Stimulated activated CD4-positive, alpha-beta T cell treated with anti-CD3 and anti-CD28 coated beads, TNF-alpha, amount 100 ng/mL, for 4 hours (primary cell): ENCODE results near the gene RIC1.
"Not testable (repeated sequence)": the region's sequence is repeated elsewhere in the genome, so short reads cannot be mapped to it uniquely, and the experiment has no call there.

Experiments used
- DNase-seq, 3 experiments: peaks; one replicate each; pipeline ENCODE4 v3.0.0-alpha.2; 2020; ENCODE audit warnings: low read depth in 3 of 3

RIC1 gene

DNA sequence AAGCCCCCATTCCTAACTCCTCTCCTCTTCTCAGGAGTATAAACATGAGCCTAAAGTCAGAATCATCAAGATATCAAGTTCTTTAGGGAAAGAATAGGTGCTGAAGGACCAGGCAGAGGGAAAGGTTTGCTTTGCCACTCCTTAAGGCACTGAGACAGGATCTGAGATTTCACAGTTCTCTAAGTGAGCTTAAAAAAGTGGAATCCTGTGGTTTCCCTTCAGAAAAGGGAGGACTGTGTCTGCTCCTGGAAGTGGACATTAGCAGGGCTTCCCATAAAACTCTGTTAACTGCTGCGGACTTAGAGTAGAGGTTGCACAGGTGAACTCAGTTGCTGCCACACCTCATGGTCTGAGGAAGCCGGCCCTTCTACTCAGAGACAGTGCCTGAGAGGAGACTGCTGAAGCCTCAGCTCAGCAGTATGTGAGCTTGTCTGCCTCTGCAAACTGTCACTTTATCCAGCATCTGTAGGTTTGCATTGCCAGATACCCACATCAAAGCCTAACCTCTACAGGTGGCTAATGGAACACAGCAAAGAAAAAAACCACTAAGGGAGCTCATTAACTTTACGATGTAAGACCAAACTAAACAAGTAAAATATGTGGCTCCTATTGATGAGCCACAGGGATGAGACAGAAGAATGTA, 42.9 kb downstream of the RIC1 start:
- DNase-seq = no peak

DNA sequence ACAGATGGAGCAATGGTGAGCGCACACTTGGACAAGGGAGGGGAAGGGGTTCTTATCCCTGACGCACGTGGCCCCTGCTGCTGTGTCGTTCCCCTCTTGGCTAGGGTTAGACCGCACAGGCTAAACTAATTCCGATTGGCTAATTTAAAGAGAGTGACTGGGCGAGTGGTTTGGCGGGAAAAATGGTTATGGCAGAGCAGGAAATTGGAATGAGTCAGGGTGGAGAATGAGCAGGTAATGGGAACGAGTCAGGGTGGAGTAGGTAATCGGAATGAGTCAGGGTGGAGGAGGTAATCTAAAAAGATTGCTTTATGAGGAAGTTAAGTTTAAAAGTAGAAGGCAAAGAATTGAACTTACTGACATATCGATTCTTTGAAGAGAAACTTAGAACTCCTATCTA, 46.1 kb downstream of the RIC1 start:
- DNase-seq = not testable (repeated sequence)

DNA sequence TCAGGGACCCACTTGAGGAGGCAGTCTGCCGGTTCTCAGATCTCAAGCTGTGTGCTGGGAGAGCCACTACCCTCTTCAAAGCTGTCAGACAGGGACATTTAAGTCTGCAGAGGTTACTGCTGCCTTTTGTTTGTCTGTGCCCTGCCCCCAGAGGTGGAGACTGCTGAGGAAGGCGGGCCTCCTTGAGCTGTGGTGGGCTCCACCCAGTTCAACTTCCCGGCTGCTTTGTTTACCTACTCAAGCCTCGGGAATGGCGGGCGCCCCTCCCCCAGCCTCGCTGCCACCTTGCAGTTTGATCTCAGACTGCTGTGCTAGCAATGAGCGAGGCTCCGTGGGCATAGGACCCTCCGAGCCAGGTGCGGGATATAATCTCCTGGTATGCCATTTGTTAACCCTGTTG, 54.7 kb downstream of the RIC1 start:
- not testable (repeated sequence) for DNase-seq

DNA sequence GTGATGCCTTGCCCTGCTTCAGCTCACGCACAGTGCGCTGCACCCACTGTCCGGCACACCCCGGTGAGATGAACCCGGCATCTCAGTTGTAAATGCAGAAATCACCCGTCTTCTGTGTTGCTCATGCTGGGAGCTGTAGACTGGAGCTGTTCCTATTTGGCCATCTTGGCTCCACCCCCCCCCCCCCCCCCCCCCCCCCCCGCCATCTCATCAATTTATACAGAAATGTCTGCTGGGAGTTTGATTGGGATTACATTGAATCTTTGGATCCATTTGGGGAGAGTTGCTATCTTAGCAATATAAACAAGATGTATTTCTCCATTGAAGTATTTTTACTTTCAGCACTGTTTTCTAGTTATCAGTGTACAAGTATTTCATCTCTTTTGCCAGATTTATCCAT, 55.2 kb downstream of the RIC1 start:
- no peak for DNase-seq

DNA sequence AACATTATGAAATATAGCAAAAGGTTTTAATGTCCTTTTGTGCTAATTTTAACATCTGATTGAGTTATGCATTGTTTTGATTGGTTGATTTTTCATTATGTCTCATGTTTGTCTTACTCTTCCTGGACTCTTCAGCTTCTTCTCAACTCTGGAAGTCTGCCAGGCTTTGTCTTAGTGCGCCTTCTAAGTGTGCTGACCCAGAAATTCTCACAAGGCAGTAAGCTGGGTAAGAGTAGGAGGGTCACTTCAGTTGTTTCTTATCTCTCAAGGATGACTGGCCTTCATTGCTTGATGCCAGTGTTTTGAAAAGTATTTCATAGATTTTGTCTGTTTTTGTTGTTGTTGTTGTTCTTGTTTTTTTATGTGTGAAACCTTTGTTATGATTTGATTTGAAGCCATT, 59.2 kb downstream of the RIC1 start:
- no peak for DNase-seq

DNA sequence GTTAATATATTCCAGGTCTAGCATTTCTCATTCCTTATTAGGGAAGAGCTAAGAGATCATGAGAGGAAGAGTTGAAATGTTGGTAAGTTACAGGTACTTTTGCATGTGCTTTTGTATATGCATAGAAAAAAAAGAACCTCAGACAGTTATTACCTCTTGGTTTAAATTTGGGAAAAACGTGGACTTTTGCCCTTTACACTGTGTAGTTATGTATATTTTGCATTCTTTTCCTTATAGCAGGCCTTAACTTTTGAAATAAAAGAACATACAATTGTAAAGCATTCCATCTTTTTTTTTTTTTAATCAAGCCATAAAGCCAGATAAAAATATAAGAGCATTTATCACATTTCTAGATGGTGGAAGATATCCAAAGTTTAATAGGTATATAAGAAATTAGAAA, 61.4 kb downstream of the RIC1 start:
- no peak for DNase-seq

DNA sequence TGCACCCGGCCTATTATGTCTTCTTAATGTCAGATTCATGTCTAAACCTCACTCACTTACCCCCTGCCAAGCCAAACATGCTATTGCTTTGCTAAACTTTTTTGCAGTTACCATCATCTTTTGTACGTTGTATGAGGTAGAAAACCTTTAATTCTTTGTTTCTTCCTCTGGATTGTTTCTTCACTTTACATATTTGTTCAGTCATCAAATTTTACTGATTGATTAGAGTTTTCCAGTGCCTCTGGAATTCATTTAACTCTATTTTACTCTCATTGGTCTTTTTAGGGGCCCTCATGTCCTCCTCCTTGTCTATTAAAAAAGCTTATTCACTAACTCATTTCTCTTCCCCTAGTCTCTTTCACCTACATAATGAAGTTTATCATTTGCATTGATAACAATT, 67.0 kb downstream of the RIC1 start:
- no peak for DNase-seq

DNA sequence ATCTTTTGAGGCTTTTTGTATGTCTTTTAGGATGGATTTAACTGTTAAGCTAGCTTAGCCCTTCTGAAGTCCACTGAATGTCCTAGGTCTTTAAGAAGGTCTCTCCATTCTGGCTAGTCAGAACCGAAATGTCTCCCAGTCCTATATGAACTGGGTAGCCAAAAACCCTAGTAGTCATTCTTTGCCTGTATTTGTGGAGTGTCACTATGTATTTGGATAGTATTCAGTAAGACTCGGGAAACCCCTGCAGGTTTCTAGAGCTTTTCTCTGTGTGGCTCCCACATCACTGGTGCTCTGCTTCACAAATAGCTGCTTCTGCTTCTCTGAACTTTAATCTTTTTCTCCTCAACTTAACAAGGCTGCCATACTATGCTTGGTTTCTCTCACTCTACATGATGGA, 68.0 kb downstream of the RIC1 start:
- no peak for DNase-seq

DNA sequence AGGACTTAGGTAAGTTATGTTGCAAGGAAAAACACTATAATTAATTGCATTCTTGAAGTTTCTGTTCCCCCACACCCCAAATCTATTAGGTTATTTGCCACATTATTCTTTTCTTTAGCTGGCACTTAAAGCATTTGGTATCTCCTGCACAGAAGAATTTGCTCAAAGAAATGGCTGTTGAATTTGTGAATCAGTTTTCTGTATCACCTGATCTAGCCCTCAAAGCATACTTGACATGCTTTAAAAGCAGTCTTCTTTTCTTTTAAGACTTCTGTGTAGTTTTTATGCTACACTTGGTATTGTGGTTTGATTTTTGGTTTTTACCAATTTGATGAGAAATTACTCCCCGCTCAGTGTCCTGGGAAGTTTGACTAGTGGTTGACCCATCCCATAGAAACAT, 69.1 kb downstream of the RIC1 start:
- no peak for DNase-seq

DNA sequence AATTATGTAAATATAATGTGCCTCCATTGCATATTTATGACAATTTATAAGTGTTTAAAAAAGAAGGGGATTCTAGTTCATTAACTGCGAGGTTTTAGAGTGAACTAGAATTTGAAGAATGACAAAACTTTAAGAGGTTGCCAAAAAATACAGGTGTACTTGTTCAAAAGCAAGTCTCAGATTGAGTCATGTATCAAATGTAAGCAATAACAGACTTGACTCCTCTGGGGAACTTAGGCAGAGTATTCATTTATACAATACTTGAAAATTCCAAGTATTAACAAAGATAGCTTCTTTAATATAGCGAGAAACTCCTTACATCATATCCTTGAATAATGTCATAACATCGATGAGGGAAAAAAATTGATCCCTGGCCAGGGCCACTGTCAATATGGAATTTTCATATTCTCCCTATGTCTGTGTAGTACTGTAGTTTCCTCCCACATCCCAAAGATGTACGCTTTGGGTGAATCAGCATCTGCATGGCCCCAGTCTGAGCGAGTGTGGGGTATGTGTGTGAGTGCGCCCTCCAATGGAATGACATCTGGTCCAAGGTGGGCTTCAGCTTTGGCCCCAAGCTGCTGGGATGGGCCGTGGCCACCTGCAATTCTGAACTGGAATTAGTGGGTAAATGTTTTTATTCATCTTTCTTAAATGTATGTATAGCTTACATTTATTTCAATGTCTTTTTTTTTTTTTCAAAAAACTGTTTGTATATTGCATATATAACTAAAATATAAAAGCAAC, 70.1 kb downstream of the RIC1 start:
- no peak for DNase-seq

DNA sequence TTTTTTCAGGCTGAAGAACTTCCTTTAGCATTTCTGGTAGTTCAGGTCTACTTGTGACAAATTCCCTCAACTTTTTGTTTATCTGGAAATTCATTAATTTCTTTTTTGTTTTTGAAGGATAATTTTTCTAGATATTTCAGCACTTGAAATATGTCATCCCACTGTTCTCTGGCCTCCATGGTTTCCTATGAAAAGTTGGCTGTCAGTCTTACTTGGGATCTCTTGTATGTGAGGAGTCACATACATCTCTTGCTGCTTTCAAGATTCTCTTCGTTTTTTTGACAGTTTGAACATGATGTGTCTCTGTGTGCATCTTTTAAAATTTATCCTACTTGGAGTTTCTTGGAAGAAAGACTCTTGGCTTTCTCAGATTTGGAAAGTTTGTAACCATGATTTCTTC, 79.5 kb downstream of the RIC1 start:
- no peak for DNase-seq

DNA sequence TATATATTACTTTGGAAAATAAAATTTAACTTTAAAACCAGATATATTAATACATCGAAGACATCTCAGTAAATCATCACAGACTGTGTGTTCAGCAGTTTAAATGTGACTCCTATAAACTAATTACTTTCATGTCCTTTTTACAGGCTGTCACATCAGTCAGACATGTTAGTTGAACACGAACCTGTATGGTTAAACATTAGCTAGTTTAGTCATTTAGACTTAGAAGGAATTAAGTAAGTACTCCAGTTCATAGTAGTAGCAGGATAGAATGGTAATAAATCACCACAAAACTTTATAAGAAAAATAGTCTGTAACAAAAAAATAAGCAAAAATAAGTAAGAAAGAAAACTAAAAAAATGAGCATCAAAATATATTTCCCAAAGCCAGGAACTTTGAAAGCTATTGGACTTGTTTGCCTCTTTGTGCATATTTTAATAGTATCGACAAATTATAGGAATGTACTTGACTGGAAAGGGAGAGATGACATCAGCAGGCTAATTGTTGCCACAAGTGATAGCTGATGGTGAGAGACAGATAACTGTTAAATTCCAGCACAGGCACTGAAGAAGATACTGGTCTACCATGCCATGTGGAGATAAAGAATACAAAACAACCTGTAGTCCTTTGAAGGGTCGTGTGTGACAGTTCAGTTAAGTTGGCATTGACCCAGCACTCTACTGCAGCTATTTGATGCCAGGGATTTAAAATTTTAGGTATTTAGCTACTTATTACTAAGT, 83.9 kb downstream of the RIC1 start:
- no peak for DNase-seq

DNA sequence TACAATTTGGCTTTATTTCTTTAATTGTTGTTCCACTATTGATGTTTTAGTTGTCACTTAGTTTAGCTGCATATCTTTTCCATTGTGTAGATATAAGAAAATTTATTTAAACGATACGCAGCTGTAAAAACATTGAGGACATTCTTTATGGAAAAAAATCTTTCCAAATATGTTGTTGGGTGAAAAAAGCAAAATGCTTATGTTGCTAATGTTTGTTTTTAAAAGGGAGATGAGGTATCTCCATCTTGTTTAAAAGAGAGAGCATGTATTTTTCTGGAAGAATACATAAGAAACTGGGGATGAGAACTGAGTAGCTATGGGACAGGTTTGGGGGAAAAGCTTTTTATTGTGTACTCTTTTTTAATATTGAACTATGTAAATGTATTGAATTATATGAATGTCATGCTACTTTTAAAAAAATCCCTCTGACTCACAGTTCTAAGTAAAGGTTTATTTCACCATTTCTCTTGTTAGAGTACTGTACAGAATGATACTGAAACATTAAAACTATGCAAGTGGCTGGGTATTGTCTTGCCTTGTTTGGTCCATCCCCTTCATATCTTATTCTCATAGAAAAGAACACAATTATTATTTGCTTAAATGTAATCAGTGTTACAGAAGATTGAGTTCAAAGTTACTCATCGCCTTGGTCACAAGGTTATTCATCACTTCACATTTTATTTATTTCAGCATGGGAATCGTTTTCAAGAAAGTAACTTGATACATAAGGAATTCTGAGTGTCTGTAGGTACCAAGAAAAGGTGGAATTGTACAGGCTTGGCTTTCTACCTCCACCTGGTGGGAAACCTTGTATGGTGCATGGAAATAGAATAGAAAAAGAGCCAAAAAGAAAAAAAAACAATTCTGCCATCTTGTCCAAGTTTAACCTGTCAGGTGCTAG, 85.8 kb downstream of the RIC1 start:
- DNase-seq = no peak

DNA sequence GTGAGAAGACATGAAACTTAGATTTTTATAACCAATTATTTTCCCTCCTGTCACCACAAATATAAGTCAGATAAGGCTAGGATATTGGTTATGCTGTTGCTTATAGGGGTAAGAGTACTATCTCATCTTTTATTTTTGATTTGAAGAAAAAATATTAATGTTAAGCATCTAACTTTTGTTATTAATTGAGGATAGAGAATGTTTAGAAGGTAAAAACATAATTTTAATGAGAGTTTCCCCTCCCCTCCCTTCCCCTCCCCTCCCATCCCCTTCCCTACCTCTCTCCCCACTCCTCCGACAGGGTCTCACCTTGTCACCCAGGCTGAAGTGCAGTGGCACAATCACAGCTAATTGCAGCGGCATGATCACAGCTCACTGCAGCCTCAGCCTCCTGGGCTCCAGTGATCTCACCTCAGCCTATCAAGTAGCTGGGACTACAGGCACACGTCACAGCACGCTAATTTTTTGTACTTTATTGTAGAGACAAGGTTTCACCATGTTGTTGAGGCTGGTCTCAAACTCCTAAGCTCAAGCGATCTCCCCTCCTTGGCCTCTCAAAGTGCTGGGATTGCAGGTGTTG, 86.7 kb downstream of the RIC1 start:
- no peak for DNase-seq

DNA sequence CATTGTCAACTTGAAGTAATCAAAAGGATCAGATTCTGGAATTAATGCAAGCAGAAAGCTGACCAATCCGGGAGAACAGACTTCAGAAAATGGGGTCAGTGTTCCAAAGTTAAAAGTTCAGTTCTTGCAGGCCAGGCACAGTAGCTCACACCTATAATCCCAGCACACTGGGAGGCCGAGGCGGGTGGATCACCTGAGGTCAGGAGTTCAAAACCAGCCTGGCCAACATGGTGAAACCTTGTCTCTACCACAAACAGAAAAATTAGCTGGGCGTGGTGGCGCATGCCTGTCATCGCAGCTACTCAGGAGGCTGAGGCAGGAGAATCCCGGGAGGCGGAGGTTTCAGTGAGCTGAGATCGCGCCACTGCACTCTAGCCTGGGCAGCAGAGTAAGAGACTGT, 88.5 kb downstream of the RIC1 start:
- not testable (repeated sequence) for DNase-seq

DNA sequence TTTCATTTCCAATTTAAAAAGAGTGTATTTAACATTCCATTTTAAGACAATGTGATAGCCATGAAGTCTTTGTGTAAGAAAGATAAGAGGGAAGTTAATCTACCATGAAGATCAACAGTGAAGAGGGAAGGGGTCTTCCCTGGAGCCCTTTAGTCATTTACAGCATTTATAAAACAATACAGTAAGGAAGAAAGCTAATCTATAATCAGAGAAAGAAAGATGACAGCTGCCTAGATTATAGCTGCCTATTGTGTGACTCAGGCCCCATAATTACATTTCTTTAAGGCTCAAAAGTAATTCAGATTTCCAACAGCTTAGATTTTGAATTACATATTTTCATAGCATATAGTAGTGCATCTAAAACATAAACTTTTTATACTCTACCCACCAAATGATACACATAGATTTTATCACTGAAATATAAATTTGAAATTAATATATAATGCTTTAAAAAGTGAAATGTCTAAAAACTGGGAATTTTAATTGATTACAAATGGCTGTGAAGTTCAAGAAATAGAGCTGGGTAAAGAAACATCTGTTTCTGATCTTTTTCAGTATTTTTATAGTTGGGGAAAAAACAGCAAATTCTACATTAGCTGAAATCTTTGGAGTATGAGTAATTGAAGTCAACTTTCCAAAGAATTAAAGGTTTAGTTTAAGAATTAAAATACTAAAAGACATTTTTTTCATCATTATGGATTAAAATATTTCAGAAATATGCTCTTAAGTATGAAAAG, 89.6 kb downstream of the RIC1 start:
- DNase-seq = no peak

DNA sequence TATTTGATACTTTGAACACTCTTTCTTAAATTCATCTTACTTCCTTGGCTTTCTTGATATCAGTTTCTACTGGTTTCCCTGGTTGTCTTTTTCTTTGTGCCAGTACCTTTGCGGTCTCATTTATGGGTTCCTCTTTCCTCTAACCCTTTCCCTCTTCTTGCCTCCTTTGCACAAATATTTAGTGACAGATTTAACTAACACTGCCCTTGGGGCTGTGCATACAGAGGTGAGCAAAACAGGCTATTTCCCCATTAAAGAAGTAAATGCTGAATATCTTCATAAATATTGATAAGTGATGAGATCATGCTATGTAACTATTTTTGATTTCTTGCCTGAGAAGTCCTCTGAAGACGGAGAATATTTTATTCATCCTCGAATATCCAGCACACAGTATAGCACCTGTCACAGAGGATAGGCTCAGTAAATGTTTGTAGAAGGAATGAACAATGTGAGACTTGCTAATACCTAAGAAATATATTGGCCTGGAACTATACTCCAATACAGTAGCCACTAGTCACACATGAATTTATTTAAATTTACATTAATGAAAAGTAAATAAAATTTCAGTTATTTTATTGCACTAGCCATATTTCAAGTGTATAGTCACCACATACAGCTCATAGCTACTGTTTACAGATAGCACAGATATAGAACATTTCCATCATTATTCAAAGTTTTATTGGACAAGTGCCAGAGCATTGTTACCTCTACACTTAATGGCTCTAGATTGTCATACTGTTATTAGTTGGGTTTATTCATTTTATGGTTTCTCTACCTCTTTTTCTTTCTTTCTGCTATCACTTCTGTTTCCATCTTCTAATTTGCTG, 90.4 kb downstream of the RIC1 start:
- DNase-seq = no peak

DNA sequence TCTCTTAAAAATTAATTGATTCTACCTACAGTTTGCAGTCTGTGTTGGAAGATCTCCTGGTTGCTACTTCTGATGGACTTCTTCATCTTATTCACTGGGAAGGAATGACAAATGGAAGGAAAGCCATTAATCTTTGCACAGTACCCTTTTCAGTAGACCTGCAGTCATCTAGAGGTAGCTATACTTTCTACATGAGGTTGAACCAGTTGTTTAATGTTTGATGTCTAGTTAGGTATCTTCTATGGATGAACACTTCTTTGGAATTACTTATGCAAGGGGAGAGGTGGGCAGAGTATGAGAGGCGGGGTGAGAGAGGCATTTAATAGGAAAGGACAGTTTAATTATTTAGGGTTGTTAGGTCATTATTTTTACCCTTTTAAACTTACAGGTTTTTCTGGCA, 91.2 kb downstream of the RIC1 start:
- no peak for DNase-seq

DNA sequence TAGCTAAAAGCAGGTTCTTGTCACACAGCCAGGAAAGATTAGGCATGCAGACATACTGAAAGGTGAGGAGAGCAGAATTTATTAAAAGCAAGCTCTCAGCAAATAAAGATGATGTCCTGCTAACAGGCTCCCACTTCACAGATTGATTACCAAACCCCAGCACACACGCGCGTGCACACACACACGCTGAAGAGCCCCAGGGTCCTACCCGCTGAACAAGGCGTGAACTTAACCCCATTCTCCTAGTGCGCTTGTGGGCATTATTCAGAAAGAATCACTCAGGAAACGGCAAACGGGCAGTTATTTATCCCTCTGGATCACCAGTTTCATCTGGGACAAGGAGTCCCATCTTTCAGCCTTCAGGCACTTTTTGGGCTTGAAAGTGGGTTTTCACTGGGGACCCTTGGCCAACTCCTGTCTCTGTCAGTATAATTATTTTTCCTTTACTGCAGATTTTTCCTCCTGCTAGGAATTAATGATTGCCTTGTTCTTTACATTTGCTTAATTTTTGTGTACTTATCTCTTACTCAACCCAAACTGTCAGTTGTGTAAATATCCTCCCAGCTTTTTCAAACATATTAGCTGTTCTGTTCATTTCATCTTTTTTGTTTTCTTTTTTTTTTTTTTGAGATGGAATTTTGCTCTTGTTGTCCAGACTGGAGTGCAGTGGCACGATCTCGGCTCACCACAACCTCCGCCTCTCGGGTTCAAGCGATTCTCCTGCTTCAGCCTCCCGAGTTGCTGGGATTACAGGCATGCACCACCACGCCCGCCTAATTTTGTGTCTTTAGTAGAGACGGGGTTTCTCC, 92.6 kb downstream of the RIC1 start:
- no peak for DNase-seq
